ENCODE measurements around the gene FLACC1. TPM values are rescaled to one million over a fixed set of nuclear protein-coding genes. Genes with fewer than 3 reads are reported as not detected.

Gene FLACC1
- total and polyA plus RNA-seq, 9 of the 15 experiments (the other 6 are each of a cell fraction or from before 2014, with no cell fraction given), result 0.07 to 0.68 (median 0.22) TPM; not detected in 2

DNA sequence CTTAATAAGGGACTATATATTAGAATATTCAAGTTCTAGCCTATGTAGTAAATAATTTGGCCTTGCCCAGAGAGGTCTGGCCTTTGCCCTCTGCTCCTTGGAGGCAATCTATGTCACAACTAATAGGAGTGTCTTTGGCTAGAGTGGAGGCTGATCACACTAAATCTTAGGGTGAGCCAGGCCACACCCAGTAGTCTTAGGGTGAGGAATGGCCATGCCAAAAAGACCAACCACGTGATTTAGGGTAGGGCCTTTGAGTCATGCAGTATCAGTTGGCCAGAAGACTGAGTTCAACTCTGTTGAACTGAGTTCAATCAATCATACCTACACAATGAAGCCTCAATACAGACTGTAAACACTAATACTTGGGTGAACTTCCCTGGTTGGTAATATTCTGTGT is 26.0 kb upstream of the FLACC1 start:
- ChIA-PET POLR2A (no interaction called here), CTCF (ENCODE audit: low intra/inter-chr PET ratio) (no interaction called here)
- no peaks in the 10 kb centered on the region for H3K27me3 ChIP-seq (ENCODE audit: control insufficient read depth in 2 of 2, insufficient read depth in 2 of 2, low read length in 2 of 2)
- BruUV-seq (replicated peaks), result no TSS peak
- FAIRE-seq (no peak), DNase-seq (ENCODE audit: extremely low read depth in 1 of 4, low spot score in 3 of 4) (peak in 3 of 4 experiments; percentile 10 to 38 (median 21)), ATAC-seq (peak; percentile 70)
- H3K4me3 ChIP-seq, result no peak overlapping the region
- no peak overlapping the region for H3K27ac ChIP-seq (ENCODE audit: extremely low read depth, low read depth, low read length)
- no peaks in the 10 kb centered on the region for H3K79me2 ChIP-seq (ENCODE audit: control insufficient read depth, insufficient read depth, low read length)
- no peaks in the 10 kb centered on the region for H3K9me3 ChIP-seq (replicated peaks; ENCODE audit: control insufficient read depth, insufficient read depth, low read depth, low read length)
- intact Hi-C loops (cut with micrococcal nuclease), result no loop called here
- H3K9me1 ChIP-seq (ENCODE audit: control insufficient read depth, insufficient read depth, low read length), result no peaks in the 10 kb centered on the region
- H3K4me1 ChIP-seq (replicated peaks in 1 of 2; ENCODE audit: control insufficient read depth in 2 of 2, insufficient read depth in 2 of 2, low read length in 2 of 2), result no peaks in the 10 kb centered on the region; a peak in 1 of 5 replicates
- H3K9ac ChIP-seq (ENCODE audit: insufficient read depth in 1 of 2, low read depth in 2 of 2, low read length in 2 of 2), result no peak overlapping the region
- H2AFZ ChIP-seq (ENCODE audit: low read depth, low read length), result no peak overlapping the region
- in situ Hi-C loops (cut with MboI), result no loop called here
- H3K4me2 ChIP-seq (ENCODE audit: insufficient read depth, low read length), result no peak overlapping the region
- TF ChIP-seq, protein P1, sequence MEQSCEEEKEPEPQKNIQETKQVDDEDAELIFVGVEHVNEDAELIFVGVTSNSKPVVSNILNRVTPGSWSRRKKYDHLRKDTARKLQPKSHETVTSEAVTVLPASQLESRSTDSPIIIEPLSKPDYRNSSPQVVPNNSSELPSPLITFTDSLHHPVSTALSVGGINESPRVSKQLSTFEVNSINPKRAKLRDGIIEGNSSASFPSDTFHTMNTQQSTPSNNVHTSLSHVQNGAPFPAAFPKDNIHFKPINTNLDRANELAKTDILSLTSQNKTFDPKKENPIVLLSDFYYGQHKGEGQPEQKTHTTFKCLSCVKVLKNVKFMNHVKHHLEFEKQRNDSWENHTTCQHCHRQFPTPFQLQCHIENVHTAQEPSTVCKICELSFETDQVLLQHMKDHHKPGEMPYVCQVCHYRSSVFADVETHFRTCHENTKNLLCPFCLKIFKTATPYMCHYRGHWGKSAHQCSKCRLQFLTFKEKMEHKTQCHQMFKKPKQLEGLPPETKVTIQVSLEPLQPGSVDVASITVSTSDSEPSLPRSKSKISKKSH (CRISPR knock-in tag; IDR thresholded peaks at IDR 0.05), result no peak
- TF ChIP-seq, protein P2, sequence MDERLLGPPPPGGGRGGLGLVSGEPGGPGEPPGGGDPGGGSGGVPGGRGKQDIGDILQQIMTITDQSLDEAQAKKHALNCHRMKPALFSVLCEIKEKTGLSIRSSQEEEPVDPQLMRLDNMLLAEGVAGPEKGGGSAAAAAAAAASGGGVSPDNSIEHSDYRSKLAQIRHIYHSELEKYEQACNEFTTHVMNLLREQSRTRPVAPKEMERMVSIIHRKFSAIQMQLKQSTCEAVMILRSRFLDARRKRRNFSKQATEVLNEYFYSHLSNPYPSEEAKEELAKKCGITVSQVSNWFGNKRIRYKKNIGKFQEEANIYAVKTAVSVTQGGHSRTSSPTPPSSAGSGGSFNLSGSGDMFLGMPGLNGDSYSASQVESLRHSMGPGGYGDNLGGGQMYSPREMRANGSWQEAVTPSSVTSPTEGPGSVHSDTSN (CRISPR knock-in tag; IDR thresholded peaks at IDR 0.05; ENCODE audit: low read depth), result no peak
- TF ChIP-seq, protein P2 (tag; conservative IDR thresholded peaks at IDR 0.05; ENCODE audit: low read depth), result peak; percentile 64
- TF ChIP-seq, protein P3, sequence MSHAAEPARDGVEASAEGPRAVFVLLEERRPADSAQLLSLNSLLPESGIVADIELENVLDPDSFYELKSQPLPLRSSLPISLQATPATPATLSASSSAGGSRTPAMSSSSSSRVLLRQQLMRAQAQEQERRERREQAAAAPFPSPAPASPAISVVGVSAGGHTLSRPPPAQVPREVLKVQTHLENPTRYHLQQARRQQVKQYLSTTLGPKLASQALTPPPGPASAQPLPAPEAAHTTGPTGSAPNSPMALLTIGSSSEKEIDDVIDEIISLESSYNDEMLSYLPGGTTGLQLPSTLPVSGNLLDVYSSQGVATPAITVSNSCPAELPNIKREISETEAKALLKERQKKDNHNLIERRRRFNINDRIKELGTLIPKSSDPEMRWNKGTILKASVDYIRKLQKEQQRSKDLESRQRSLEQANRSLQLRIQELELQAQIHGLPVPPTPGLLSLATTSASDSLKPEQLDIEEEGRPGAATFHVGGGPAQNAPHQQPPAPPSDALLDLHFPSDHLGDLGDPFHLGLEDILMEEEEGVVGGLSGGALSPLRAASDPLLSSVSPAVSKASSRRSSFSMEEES (CRISPR knock-in tag; IDR thresholded peaks at IDR 0.05), result peak; percentile 33
- TF ChIP-seq MEIS2 (IDR thresholded peaks at IDR 0.05; ENCODE audit: partially characterized antibody), result peak; percentile 55
- H3K36me3 ChIP-seq (ENCODE audit: control insufficient read depth, insufficient read depth, low read length), result peaks cover 57% of the 10 kb centered on the region; the same call in 2 of the 3 replicates
- 9% methylated on average over 1 of the region's 1 CpG for WGBS (ENCODE audit: insufficient coverage, low coverage, missing lambda C conversion rate)
- no peaks in the 10 kb centered on the region for H4K20me1 ChIP-seq (replicated peaks; ENCODE audit: control insufficient read depth, insufficient read depth, low read length)
